HEK293T (cell line): ENCODE data around the gene AEBP1.

Experiments
- ARNT ChIP-seq: fragments of 450-650 bp; IDR thresholded peaks from 2 replicates; pipeline ENCODE4 v1.6.1; 2017; ENCODE audit warnings: mild to moderate bottlenecking
- BHLHE40 ChIP-seq: fragments of 450-650 bp; IDR thresholded peaks from 2 replicates; pipeline ENCODE4 v1.6.1; 2016; ENCODE audit warnings: mild to moderate bottlenecking, moderate library complexity, borderline replicate concordance
- ELF4 ChIP-seq: fragments of 450-650 bp; IDR thresholded peaks from 2 replicates; pipeline ENCODE4 v1.6.1; 2017; ENCODE audit warnings: antibody characterized with exemption
- FOXA1 ChIP-seq: fragments of 450-650 bp; IDR thresholded peaks from 2 replicates; pipeline ENCODE4 v1.6.1; 2016; ENCODE audit warnings: mild to moderate bottlenecking
- FOXM1 ChIP-seq: fragments of 450-650 bp; IDR thresholded peaks from 2 replicates; pipeline ENCODE4 v1.6.1; 2017; ENCODE audit warnings: mild to moderate bottlenecking, borderline replicate concordance
- L3MBTL2 ChIP-seq: fragments of 450-650 bp; conservative IDR thresholded peaks from 2 replicates; pipeline ENCODE4 v1.6.1; 2016; ENCODE audit warnings: mild to moderate bottlenecking
- LEF1 ChIP-seq: fragments of 450-650 bp; IDR thresholded peaks from 2 replicates; pipeline ENCODE4 v1.6.1; 2017; ENCODE audit warnings: mild to moderate bottlenecking, borderline replicate concordance
- NFRKB ChIP-seq: fragments of 450-650 bp; IDR thresholded peaks from 2 replicates; pipeline ENCODE4 v1.6.1; 2016; ENCODE audit warnings: mild to moderate bottlenecking, moderate library complexity
- SP1 ChIP-seq: fragments of 450-650 bp; IDR thresholded peaks from 2 replicates; pipeline ENCODE4 v1.6.1; 2017
- SUZ12 ChIP-seq: fragments of 450-650 bp; IDR thresholded peaks from 2 replicates; pipeline ENCODE4 v1.6.1; 2016; ENCODE audit warnings: mild to moderate bottlenecking
- TARDBP ChIP-seq: fragments of 450-650 bp; IDR thresholded peaks from 2 replicates; pipeline ENCODE4 v1.6.1; 2016
- ZNF384 ChIP-seq: fragments of 450-650 bp; IDR thresholded peaks from 2 replicates; pipeline ENCODE4 v1.6.1; 2016
- TF ChIP-seq, protein P1 (sequence below): fragments of 450-650 bp; IDR thresholded peaks from 2 replicates; pipeline ENCODE4 v1.6.1; 2016

DNA sequence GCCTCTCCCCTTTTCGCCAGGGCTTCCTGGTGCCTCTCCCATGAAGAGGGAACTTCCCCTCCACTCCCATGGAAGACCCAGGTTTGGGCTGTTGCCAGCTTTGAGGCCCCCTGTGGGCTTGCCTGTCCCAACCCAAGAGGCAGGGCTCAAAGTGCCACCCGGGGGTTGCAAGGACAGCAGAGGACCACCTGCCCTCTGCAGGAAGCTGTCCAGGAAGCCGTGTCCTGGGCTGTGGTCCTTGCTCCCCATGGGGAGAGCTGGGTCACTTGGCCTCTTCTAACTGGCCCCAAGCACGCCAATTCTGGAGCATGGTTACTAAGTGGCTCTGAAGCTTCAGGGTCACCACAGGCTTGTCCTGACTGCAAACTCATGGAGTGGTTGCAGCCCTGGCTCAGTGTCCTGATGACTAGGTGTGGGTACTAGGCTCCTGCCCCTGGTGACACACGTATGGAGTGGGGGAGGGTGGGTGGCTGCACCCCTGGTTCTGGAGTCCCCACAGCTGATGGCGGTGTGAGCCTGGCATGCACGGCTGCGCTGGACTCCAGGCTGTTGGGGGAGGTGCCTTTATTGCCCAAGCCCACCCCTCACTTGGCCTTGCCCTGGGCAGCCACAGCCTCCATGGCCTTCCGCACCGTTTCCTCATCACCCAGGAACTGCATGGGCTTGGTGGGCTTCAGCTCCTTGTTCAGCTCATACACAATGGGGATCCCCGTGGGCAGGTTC, 41.8 kb upstream of the AEBP1 start:
- no peak for TF ChIP-seq TARDBP
- no peak for TF ChIP-seq ARNT
- no peak for TF ChIP-seq SUZ12
- TF ChIP-seq ZNF384 = no peak
- no peak for TF ChIP-seq BHLHE40
- TF ChIP-seq, protein P1, sequence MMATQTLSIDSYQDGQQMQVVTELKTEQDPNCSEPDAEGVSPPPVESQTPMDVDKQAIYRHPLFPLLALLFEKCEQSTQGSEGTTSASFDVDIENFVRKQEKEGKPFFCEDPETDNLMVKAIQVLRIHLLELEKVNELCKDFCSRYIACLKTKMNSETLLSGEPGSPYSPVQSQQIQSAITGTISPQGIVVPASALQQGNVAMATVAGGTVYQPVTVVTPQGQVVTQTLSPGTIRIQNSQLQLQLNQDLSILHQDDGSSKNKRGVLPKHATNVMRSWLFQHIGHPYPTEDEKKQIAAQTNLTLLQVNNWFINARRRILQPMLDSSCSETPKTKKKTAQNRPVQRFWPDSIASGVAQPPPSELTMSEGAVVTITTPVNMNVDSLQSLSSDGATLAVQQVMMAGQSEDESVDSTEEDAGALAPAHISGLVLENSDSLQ = no peak
- no peak for TF ChIP-seq L3MBTL2
- TF ChIP-seq FOXM1 = no peak
- no peak for TF ChIP-seq SP1
- no peak for TF ChIP-seq FOXA1
- no peak for TF ChIP-seq NFRKB
- no peak for TF ChIP-seq LEF1
- TF ChIP-seq ELF4 = no peak
